HT-29 (cell line): ENCODE data around the gene DUSP5. TPM values are rescaled to one million over a fixed set of nuclear protein-coding genes. Genes with fewer than 3 reads are reported as not detected.
"Not testable (repeated sequence)": the region's sequence is repeated elsewhere in the genome, so short reads cannot be mapped to it uniquely, and the experiment has no call there.

Experiments used
- DNase-seq: peaks from one replicate; pipeline ENCODE4 v3.0.0-alpha.2; 2015; ENCODE audit warnings: low spot score
- total RNA-seq: library from RNA; depleted of rRNA; stranded (reverse); fragments of >200 nt; shearing (Covaris generic); gene quantifications from 2 replicates; pipeline ENCODE4 v1.2.3, GENCODE V29; 2014; rRNA removed

Gene DUSP5
- total RNA-seq = 27.8 and 31.4 TPM in 2 replicates

DNA sequence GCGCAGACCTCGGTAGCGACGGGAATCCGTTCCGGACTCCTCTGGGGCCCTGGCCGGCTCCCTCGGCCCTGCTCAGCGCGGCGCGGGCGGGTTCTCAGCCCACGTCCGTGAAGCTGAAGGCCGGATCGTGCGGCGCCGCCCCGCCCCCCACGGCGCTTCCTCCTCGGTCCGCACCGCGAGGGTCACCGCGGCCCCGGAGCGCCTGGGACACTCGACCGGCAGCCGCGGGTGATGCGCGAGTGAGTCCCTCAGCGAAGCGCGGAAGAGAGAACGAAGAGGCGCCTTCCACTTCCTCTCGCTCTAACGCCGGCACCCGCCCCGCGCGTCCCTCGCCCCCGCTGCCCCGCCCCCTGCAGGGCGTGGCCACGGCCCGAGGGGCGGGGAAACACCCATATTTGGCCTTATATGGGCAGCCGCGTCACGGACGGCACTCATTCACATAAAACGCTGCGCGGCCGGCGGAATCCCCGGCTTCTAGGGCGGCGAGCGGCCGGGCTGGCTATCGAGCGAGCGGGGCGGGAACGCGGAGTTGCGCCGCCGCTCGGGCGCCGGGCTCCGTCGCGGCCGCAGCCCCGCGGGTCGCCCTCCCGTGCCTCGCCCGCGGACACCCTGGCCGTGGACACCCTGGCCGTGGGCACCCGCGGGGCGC, at the start of gene DUSP5:
Gene DUSP5 (plus strand): TSS at position 470 of the 649 bp plus-strand sequence. CDS start 215 bp downstream, outside the sequence.
- DNase-seq = peak; percentile 96

DNA sequence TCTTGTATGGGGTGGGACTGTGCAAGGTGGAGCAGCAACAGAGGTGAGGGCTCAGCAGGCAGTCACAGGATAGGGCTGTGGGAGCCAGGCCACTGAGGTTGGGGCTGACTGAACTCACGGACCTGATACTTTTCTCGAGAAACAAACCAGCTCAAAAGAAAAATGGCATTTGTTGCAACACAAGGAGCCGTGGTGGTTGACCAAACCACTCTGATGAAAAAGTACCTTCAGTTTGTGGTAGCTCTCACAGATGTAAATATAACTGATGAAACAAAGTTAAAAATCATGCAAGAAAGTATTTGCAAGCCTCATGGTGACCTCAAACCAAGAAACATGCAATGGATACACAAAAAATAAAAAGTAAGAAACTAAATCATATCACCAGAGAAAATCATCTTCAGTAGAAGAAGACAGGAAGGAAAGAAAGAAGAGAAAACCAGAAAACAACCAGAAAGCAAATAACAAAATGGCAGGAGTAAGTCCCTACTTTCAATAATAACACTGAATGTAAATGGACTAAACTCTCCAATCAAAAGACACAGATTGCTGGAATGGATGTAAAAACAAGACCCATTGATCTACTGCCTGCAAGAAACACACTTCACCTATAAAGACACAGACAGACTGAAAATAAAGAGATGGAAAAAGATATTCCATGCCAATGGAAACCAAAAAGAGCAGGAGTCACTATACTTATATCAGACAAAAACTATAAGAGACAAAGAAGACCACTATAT, 48.9 kb upstream of the DUSP5 start:
- DNase-seq = no peak

GRCh38 chr10:110455446-110455845, 42.3 kb upstream of the DUSP5 start:
- DNase-seq = no peak

GRCh38 chr10:110456046-110456445, 41.7 kb upstream of the DUSP5 start:
- DNase-seq = no peak

- no peak for DNase-seq
These were observed 41.1 kb upstream of the DUSP5 start for GRCh38 chr10:110456523-110457091.

- DNase-seq = no peak
These were observed 39.9 kb upstream of the DUSP5 start for GRCh38 chr10:110457851-110458250.

DNA sequence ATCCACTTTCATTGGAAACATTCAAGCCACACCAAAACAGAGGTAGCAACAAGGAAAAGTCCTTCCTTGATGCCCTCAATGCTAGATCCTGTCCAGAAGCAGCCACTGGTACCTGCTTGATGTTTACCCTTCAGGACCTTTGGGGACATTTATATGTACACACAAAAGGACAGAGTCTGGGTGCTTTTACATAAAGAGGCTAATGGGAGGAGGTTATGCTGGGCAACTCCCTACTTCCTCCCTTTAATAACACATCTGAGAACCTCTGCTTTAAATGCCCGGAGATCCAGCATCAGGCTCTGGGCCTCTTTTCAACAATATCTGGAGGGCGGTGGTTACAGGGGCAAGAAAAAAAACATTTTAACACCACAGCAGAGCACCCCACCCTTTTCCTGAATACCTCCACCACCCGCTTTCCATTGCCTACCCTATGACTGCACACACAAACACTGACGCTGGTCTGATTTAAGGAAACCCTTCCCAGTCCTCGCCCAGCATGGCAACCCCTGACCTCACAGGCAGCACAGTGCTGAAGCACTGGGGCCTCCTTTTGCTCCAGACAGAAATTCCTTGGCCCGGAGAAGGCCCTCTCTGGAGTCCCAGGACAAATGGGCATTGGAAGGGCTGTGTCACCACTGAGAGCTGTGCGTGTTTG, 39.3 kb upstream of the DUSP5 start:
- DNase-seq = no peak

GRCh38 chr10:110459600-110459999, 38.1 kb upstream of the DUSP5 start:
- DNase-seq = no peak

DNA sequence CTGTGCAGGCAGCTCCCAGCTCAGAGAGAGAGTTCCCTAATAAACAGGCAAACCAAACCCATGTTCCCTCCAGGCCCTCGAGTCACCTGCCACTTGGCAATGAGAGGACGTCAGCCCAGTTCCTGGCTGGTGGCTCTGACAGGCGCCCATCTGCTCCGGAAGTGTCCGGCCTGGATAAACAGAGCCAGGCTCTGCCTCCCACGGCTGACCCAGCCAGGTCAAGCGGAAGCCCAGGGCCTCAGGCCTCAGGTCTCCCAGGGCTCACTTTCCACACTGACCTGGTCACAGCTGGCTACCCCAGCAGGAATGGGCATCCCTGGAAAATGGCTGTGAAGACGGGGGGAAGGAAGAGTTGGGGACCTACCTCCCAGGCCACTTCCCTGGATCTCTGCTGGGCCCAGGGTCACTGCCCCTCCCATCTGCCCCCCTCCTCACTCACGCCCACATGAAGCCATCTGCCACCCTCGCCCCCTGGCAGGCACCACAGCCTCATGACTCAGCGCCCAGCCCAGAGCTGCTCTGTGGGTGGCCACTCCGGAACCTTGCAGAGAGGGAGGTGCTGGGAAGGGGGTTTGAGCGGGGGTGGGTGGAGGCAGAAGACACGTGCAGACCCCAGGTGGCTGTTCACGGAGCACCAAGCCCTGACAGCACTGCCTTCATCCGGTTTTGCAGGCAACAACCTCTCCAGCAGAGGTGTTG, 37.4 kb upstream of the DUSP5 start:
- no peak for DNase-seq

DNA sequence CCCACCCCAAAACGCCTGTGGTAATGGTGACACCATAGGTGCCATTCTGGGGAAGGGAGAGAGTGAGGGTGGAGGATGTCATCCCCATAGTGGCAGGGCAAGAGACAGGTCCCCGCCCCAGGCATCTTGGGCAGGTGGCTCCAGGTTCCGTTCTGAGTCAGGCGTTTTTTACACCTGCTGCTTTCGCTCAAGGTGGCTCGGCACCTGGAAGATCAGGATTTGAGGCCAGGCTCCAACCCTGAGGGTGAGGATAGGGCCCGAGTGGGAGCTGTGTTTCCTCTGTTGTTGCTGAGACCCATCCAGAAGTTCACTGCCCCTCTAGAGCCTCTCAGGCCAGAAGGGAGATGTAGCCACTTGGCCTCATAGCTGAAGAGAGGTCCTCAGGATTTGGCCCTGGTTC, 36.6 kb upstream of the DUSP5 start:
- no peak for DNase-seq

DNA sequence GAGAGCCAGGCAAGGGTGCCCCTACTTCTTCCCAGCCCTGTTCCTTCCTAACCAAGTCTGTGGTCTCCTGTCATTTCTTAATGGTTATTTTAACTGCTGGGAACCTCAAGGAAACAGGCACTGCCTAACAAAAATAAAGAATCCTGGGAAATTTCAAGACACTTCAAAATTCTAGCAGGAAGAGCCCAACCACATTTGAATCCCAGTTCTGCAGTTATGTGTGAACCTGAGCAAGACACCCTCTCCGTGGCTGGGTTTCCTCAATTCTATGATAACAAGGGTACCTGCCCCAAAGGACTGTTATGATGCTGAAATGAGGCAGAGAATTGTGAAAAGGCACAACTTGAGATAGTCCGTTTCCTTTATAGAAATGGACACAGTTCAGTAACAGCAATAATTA, 36.2 kb upstream of the DUSP5 start:
- no peak for DNase-seq

- DNase-seq = no peak
These were observed 35.3 kb upstream of the DUSP5 start for GRCh38 chr10:110462166-110463095.

- not testable (repeated sequence) for DNase-seq
These were observed 29.4 kb upstream of the DUSP5 start for GRCh38 chr10:110468258-110468657.

- not testable (repeated sequence) for DNase-seq
These were observed 27.2 kb upstream of the DUSP5 start for GRCh38 chr10:110470541-110470940.

GRCh38 chr10:110471566-110472139, 26.1 kb upstream of the DUSP5 start:
- DNase-seq = no peak

DNA sequence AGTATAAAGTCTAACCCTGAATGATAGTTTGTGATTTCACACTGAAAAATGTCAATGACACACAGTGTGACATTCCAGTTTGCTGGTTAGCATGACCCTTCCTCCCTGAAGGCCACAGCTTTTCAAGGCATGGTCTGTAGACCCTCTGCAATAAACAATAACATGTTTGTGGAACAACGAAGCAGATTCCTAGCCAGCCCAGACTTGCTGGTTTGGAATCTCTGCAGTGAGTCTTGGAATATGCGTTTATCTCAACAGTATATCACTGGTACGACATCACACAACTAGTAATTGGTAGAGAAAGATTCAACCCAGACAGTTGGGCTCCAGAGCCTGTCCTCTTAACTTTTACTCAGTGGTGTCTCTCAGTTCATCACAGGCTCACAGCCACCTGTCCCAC, 23.7 kb upstream of the DUSP5 start:
- DNase-seq = no peak

- DNase-seq = no peak
These were observed 22.9 kb upstream of the DUSP5 start for GRCh38 chr10:110474826-110475225.

GRCh38 chr10:110475722-110476515, 21.8 kb upstream of the DUSP5 start:
- no peak for DNase-seq

GRCh38 chr10:110479710-110480109, 18.0 kb upstream of the DUSP5 start:
- no peak for DNase-seq
